Stimulated activated CD4-positive, alpha-beta T cell treated with anti-CD3 and anti-CD28 coated beads, Interleukin-12 subunit alpha, Interleukin-12 subunit beta, amount 100 ng/mL, for 4 hours (primary cell): ENCODE data around the gene TBC1D2B.
"Not testable (repeated sequence)": the region's sequence is repeated elsewhere in the genome, so short reads cannot be mapped to it uniquely, and the experiment has no call there.

Experiments used
- DNase-seq: peaks from one replicate; pipeline ENCODE4 v3.0.0-alpha.2; 2020

Gene TBC1D2B

GRCh38 chr15:77999486-77999885, 78.0 kb downstream of the TBC1D2B start:
- DNase-seq, result no peak

GRCh38 chr15:77998592-77998991, 78.9 kb downstream of the TBC1D2B start:
- DNase-seq, result no peak

- not testable (repeated sequence) for DNase-seq
Measured at GRCh38 chr15:77997761-77998554, 79.6 kb downstream of the TBC1D2B start.

DNA sequence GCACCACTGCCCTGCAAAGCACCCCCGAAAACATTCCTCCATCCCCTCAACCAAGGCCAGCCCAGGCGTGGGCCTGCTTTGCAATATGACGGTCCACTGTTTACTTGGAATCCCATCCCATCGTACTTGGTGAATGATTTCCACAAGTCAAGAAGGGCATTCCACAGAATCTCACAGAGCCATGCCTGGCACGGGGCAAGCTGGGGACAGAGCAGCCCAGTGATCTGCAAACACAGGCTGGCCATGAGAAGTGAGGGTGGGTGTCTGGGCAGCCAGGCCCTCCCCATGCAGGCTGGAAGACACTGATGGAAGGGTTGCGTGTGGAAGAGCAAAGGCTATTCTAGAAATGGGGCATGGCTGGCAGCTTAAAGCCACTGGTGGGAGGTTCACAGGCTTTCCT, 80.3 kb downstream of the TBC1D2B start:
- DNase-seq, result not testable (repeated sequence)

GRCh38 chr15:77996713-77997171, 80.8 kb downstream of the TBC1D2B start:
- not testable (repeated sequence) for DNase-seq

DNA sequence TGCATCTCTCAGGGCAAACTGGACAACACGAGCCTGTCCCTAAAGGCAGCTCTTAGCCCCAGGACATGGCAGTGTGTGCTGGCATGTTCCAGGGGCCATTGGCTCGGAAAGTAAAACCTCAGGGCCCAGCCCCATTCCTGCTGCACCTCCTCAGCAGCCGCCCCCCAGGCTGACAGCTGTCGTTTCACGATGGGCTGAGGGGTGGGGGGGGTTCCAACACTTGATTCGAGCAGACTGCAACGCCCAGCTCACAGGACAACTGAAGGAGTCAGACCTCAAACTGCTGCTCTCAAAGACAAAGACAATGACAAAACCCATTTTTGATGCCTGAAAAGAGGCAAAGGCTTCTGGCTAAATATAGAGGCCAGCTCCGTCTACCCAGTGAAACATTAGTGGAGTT, 81.3 kb downstream of the TBC1D2B start:
- not testable (repeated sequence) for DNase-seq

- DNase-seq, result not testable (repeated sequence)
Measured at GRCh38 chr15:77995537-77995918, 82.0 kb downstream of the TBC1D2B start.

DNA sequence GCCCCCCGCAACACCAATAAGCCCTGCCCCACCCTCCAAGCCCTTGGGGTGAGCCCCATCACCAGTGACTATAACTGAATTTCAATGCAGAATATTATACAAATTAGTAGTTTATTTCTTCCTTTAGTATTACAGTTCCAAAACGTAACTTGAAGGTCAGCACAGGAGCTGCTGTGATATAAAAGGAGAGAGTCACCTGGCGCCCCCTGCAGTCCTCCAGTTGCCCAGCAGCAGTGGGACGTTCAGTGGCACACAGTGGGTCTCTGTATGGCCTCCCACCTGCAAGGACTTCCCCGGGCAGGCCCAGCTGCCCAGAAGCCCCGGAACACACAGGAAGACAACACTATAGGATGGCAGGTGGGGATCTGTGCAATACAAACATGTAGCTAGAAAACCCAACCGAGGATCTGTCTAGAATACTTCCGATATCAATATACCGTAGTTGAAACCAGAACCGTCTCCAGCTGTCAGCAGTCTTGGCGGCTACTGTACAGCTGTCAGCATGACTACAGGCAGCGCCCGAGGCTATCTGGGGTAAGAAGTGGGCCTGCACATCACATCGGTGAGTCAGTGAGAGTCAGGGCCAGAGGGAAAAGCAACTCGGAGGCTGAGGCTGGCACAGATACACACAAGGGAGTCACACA, 82.5 kb downstream of the TBC1D2B start:
- DNase-seq, result not testable (repeated sequence)

GRCh38 chr15:77993970-77994693, 83.4 kb downstream of the TBC1D2B start:
- not testable (repeated sequence) for DNase-seq

GRCh38 chr15:77993374-77993911, 84.1 kb downstream of the TBC1D2B start:
- no peak for DNase-seq

DNA sequence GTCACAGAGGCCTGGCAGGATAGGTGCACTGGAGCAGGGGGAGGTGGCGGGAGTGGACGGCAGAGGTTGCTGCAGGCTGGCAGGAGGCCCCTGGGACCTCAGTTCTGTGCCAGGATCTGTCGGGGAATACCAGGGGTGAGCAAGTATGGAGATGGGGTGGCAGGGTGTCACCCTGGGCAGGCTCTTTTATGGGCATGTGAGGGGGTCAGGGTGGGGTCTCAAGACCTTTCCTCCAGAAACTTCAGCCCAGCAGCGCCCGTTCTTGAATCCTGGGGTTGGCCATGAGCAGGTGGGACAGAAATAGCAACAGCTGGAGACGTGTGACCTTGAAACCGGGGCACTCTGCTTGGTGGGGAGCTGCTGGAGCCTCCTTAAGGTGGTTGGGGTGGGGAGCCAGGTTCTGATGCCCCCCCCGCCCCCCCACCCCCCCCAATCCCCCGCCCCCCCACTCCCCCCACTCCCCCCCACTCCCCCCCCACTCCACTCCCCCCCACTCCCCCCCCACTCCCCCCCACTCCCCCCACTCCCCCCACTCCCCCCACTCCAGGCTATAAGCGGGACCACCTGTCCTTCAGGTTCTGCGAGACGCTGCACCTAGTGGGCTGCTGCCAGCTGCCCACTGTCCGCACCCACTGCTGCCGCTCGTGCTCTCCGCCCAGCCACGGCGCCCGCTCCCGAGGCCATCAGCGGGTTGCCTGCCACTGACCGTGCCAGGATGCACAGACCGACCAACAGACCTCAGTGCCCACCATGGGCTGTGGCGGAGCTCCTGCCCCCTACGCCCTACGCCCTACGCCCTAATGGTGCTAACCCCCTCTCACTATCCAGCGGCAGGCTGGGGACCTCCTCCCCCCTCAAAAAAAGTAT, 84.9 kb downstream of the TBC1D2B start:
- DNase-seq, result no peak

- not testable (repeated sequence) for DNase-seq
Measured at GRCh38 chr15:77991658-77992201, 85.8 kb downstream of the TBC1D2B start.

- DNase-seq, result no peak
Measured at GRCh38 chr15:77991029-77991406, 86.5 kb downstream of the TBC1D2B start.

DNA sequence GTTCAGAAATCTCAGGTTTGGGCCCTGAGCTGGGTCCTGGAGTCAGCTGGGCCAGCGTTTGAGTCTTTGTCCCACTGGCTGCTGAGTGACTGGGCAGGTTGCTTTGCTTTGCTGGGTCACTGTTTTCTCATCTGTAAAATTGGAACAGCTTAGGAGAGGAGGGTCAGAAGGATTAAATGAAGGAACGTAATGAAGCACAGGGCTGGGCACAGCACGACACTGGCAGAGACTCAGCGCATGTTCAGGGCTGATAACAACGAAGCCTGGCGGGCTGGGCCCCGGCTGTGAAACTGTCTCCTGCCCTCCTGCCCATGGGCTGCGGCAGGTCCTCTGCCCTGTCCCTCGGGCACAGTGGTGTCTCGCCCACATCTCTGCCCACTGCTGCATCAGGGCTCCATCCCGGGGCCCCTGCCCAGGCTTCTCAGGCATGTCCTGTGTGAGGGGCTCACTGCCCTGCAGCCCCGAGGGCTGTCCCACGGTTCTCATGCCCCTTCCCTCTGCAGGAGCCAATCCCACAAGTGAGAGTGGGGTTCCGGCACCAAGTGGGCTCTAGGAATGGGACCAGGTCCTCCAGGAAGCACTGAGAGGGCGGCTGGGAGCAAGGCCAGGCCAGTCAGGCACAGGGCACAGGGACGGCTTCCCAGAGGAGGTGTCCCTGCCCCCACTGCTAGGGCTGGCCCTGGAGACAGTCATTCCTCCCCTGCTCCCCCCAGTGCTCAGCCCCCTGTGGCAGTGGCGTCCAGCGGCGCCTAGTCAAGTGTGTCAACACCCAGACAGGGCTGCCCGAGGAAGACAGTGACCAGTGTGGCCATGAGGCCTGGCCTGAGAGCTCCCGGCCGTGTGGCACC, 88.0 kb downstream of the TBC1D2B start:
- DNase-seq, result no peak

DNA sequence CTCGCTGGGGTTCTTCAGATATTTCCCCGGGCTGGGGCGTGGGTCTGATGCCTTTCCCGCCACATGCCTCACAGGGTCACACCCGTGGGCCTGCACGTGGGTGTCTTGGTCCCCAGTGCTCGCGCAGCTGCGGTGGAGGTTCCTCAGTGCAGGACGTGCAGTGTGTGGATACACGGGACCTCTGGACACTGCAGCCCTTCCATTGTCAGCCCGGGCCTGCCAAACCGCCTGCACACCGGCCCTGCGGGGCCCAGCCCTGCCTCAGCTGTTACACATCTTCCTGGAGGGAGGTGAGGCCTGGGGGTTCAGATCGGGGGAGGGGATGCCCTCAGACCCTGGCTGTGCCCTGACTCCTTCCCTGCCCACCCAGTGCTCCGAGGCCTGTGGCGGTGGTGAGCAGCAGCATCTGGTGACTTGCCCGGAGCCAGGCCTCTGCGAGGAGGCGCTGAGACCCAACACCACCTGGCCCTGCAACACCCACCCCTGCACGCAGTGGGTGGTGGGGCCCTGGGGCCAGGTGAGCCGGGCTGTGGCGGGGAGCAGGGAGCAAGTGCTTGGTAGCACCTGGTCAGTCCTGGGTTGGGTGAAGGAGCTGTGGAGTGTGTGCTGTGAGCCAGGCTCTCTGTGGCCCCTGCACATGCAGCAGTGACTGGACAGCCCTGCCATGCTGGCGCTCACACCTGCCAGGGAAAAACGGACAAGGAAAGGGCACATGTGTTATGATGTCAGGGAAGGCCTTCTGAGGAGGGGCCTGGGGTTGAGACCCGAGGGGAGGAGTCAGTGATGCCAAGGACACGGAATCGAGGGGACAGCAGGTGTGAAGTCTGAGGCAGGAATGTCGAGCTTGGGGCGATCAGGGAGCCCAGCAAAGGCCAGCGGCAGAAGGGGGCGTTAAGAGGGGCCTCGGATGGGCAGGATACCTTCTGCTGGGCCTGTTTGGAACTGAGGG, 88.9 kb downstream of the TBC1D2B start:
- no peak for DNase-seq

- not testable (repeated sequence) for DNase-seq
Measured at GRCh38 chr15:77987765-77988136, 89.8 kb downstream of the TBC1D2B start.

GRCh38 chr15:77986891-77987764, 90.4 kb downstream of the TBC1D2B start:
- no peak for DNase-seq

DNA sequence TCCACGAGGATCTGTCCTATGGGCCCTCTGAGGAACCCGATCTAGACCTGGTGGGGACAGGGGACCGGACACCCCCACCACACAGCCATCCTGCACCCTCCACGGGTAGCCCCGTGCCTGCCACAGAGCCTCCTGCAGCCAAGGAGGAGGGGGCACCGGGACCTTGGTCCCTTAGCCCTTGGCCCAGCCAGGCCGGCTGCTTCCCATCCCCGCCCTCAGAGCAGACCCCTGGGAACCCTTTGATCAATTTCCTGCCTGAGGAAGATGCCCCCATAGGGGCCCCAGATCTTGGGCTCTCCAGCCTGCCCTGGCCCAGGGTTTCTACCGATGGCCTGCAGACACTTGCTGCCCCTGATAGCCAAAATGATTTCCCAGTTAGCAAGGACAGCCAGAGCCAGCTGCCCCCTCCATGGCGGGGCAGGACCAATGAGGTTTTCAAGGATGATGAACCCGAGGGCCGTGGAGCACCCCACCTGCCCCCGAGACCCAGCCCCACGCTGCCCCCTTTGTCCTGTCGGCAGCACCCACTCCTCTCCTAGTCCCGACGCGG, 91.5 kb downstream of the TBC1D2B start:
- no peak for DNase-seq
